Activated T-cell treated with anti-CD3 and anti-CD28 coated beads, Interleukin-2, amount 50 U/mL, for 1 hour (primary cell): ENCODE results near the gene PRDM16.

Source experiments
- DNase-seq: peaks from one replicate; pipeline ENCODE4 v3.0.0-alpha.2; 2020

The PRDM16 gene

GRCh38 chr1:3405974-3406867, 337.2 kb downstream of the PRDM16 start:
- DNase-seq: no peak

- no peak for DNase-seq
Measured at GRCh38 chr1:3407021-3407420, 338.0 kb downstream of the PRDM16 start.

- no peak for DNase-seq
Measured at GRCh38 chr1:3408751-3409266, 339.8 kb downstream of the PRDM16 start.

- DNase-seq: no peak
Measured at GRCh38 chr1:3409366-3410141, 340.6 kb downstream of the PRDM16 start.

- no peak for DNase-seq
Measured at GRCh38 chr1:3410142-3410925, 341.3 kb downstream of the PRDM16 start.

- DNase-seq: no peak
Measured at GRCh38 chr1:3411806-3412205, 342.8 kb downstream of the PRDM16 start.

- no peak for DNase-seq
Measured at GRCh38 chr1:3412376-3412775, 343.4 kb downstream of the PRDM16 start.

GRCh38 chr1:3413975-3414710, 345.1 kb downstream of the PRDM16 start:
- no peak for DNase-seq

- no peak for DNase-seq
Measured at GRCh38 chr1:3415260-3416090, 346.5 kb downstream of the PRDM16 start.

- DNase-seq: no peak
Measured at GRCh38 chr1:3417082-3417739, 348.2 kb downstream of the PRDM16 start.

GRCh38 chr1:3417934-3418333, 348.9 kb downstream of the PRDM16 start:
- DNase-seq: no peak

GRCh38 chr1:3418600-3418999, 349.6 kb downstream of the PRDM16 start:
- DNase-seq: no peak

- DNase-seq: no peak
Measured at GRCh38 chr1:3419415-3420204, 350.6 kb downstream of the PRDM16 start.

- no peak for DNase-seq
Measured at GRCh38 chr1:3420218-3420951, 351.4 kb downstream of the PRDM16 start.

GRCh38 chr1:3422638-3423037, 353.6 kb downstream of the PRDM16 start:
- no peak for DNase-seq

- DNase-seq: no peak
Measured at GRCh38 chr1:3423245-3423829, 354.3 kb downstream of the PRDM16 start.

- DNase-seq: no peak
Measured at GRCh38 chr1:3423896-3424611, 355.1 kb downstream of the PRDM16 start.
